MCF 10A (cell line): ENCODE data around the gene AKR1E2. TPM values are rescaled to one million over a fixed set of nuclear protein-coding genes. Genes with fewer than 3 reads are reported as not detected.

ENCODE experiments used
- BruUV-seq: library from RNA; stranded (reverse); fragments of 400-500 nt; replicated peaks from 2 replicates; lab custom pipeline; 2021; lab: Mats Ljungman, UMichigan
- CTCF ChIA-PET: fragments of 300-600 bp; sonication (Branson Sonifier 250); formaldehyde crosslinking; extraction: SDS; loops from one replicate; lab custom pipeline; 2021; ENCODE audit warnings: antibody characterized with exemption, inconsistent platforms; lab: Yijun Ruan, JAX
- POLR2A ChIA-PET: fragments of 300-600, 350-650 bp; sonication (Branson Sonifier 250); formaldehyde crosslinking; extraction: SDS; loops from one replicate; lab custom pipeline; 2020; ENCODE audit warnings: antibody characterized with exemption, inconsistent platforms; lab: Yijun Ruan, JAX
- DNase-seq: peaks from one replicate; pipeline ENCODE4 v3.0.0-alpha.2; 2018; ENCODE audit not compliant: unreplicated experiment
- H3K27ac Mint-ChIP-seq: one replicate; pipeline ENCODE4 v1.8.0; 2022; ENCODE audit warnings: mild to moderate bottlenecking, low read depth, mixed read lengths; ENCODE audit not compliant: unreplicated experiment
- H3K27me3 Mint-ChIP-seq: one replicate; pipeline ENCODE4 v1.8.0; 2022; ENCODE audit warnings: mixed read lengths; ENCODE audit not compliant: insufficient read depth, unreplicated experiment
- H3K36me3 Mint-ChIP-seq: one replicate; pipeline ENCODE4 v1.8.0; 2022; ENCODE audit warnings: mild to moderate bottlenecking, moderate library complexity, mixed read lengths; ENCODE audit not compliant: insufficient read depth, unreplicated experiment
- H3K4me1 Mint-ChIP-seq: one replicate; pipeline ENCODE4 v1.8.0; 2022; ENCODE audit warnings: mixed read lengths; ENCODE audit not compliant: insufficient read depth, unreplicated experiment
- H3K4me3 Mint-ChIP-seq: one replicate; pipeline ENCODE4 v1.8.0; 2022; ENCODE audit warnings: mild to moderate bottlenecking, moderate library complexity, mixed read lengths; ENCODE audit not compliant: unreplicated experiment
- H3K9me3 Mint-ChIP-seq: one replicate; pipeline ENCODE4 v1.8.0; 2022; ENCODE audit warnings: mixed read lengths; ENCODE audit not compliant: unreplicated experiment
- intact Hi-C: fragments of 100-400 bp; cut with micrococcal nuclease; formaldehyde crosslinking; loops from 2 replicates; pipeline ENCODE4 v1.14.1; 2022
- total RNA-seq: library from RNA; stranded (reverse); gene quantifications from 2 replicates; pipeline ENCODE4 v1.2.3, GENCODE V29; 2022
- TF ChIP-seq, protein P1 (sequence below): fragments of 200-600 bp; IDR thresholded peaks from one replicate; pipeline ENCODE4 v1.8.0; 2022; ENCODE audit warnings: antibody characterized with exemption, mild to moderate bottlenecking; ENCODE audit not compliant: unreplicated experiment

AKR1E2 gene
- total RNA-seq, 1 experiment from 2014 or later, result not detected

DNA sequence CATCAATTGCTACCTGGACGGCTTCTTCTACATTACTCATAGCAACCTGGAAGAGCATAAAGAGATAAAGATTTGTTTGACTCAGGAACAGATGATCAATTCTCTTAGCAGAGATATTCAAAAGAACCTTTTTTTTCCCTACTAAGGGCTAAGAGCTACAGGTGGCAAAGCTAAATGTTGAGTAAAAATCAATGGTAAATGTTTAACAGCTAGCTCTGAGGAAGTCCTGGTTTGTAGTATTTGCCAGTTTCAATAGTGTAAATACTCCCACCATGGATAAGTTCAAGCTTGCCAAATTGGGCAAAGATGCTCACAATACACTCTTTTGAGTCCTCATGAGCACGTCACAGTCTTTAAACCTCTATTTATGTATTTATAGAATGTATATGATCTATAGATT, 64.0 kb downstream of the AKR1E2 start:
- intact Hi-C loops, result no loop called here
- TF ChIP-seq, protein P1, sequence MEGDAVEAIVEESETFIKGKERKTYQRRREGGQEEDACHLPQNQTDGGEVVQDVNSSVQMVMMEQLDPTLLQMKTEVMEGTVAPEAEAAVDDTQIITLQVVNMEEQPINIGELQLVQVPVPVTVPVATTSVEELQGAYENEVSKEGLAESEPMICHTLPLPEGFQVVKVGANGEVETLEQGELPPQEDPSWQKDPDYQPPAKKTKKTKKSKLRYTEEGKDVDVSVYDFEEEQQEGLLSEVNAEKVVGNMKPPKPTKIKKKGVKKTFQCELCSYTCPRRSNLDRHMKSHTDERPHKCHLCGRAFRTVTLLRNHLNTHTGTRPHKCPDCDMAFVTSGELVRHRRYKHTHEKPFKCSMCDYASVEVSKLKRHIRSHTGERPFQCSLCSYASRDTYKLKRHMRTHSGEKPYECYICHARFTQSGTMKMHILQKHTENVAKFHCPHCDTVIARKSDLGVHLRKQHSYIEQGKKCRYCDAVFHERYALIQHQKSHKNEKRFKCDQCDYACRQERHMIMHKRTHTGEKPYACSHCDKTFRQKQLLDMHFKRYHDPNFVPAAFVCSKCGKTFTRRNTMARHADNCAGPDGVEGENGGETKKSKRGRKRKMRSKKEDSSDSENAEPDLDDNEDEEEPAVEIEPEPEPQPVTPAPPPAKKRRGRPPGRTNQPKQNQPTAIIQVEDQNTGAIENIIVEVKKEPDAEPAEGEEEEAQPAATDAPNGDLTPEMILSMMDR, result no peak
- no peaks in the 10 kb centered on the region for H3K27me3 Mint-ChIP-seq
- peaks cover 5% of the 10 kb centered on the region for H3K4me1 Mint-ChIP-seq
- H3K9me3 Mint-ChIP-seq, result no peaks in the 10 kb centered on the region
- no TSS peak for BruUV-seq
- no peak overlapping the region for H3K27ac Mint-ChIP-seq
- POLR2A ChIA-PET, result interaction anchor here (1.7 kb wide), 1 partner anchor 52 kb away, joined by 6 read pairs; no protein-coding TSS in a partner anchor
- H3K4me3 Mint-ChIP-seq, result no peak overlapping the region
- CTCF ChIA-PET, result interaction anchor here (1.0 kb wide), 1 partner anchor 35 kb away, joined by 3 read pairs; no protein-coding TSS in a partner anchor
- H3K36me3 Mint-ChIP-seq, result no peaks in the 10 kb centered on the region
- no peak for DNase-seq

DNA sequence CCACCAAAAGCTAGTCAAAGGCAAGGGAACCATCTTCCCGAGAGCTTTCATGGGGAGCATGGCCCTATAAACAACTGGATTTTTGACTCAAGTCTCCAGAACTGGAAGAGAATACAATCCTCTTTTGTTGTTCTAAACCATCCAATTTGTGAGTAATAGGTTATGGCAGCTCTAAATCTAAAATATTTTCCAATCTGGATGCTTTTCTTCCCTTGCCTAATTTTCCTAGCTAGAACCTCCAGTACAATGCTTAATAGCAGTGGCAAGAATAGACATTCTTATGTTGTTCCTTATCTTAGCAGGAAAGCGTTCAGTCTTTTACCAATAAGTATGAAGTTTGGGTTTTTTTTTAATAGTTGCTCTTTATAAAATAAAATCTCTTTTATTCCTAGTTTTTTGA, 66.7 kb downstream of the AKR1E2 start:
- no peaks in the 10 kb centered on the region for H3K4me1 Mint-ChIP-seq
- H3K4me3 Mint-ChIP-seq, result no peak overlapping the region
- TF ChIP-seq, protein P1, result no peak
- no peaks in the 10 kb centered on the region for H3K36me3 Mint-ChIP-seq
- intact Hi-C loops, result no loop called here
- H3K9me3 Mint-ChIP-seq, result no peaks in the 10 kb centered on the region
- no TSS peak for BruUV-seq
- no peak for DNase-seq
- no peaks in the 10 kb centered on the region for H3K27me3 Mint-ChIP-seq
- POLR2A ChIA-PET, result interaction anchor here (0.9 to 1.2 kb wide), 2 partner anchors 55 to 202 kb away, joined by 3 read pairs; partner anchors contain the start of gene AKR1C3
- CTCF ChIA-PET, result interaction anchor here (0.6 to 0.7 kb wide), 2 partner anchors 10 to 998 kb away, joined by 3 to 5 read pairs; no protein-coding TSS in a partner anchor
- no peak overlapping the region for H3K27ac Mint-ChIP-seq

- no peak for DNase-seq
- ChIA-PET POLR2A (interaction anchor here (0.9 kb wide), 1 partner anchor 22 kb away, joined by 3 read pairs; no protein-coding TSS in a partner anchor), CTCF (no interaction called here)
- no peaks in the 10 kb centered on the region for H3K9me3 Mint-ChIP-seq
- TF ChIP-seq, protein P1, result no peak
- no peak overlapping the region for H3K27ac Mint-ChIP-seq
- no peaks in the 10 kb centered on the region for H3K36me3 Mint-ChIP-seq
- no TSS peak for BruUV-seq
- intact Hi-C loops, result no loop called here
- no peaks in the 10 kb centered on the region for H3K27me3 Mint-ChIP-seq
- H3K4me1 Mint-ChIP-seq, result no peaks in the 10 kb centered on the region
- no peak overlapping the region for H3K4me3 Mint-ChIP-seq
These were observed 68.3 kb downstream of the AKR1E2 start for GRCh38 chr10:4894335-4894734.

Other genes starting within 250 kb of the AKR1E2 start
- 4.3 and 6.2 TPM in 2 replicates for gene AKR1C1, start 137.2 kb downstream of the AKR1E2 start, total RNA-seq
- 19.7 and 21.1 TPM in 2 replicates for gene AKR1C2, start 177.7 kb downstream of the AKR1E2 start, total RNA-seq